HG03575 (cell line): ENCODE results near the gene COL12A1.

ENCODE experiments used
- ATAC-seq: cut with Tn5 transposase; IDR thresholded peaks from one replicate; pipeline ENCODE4 v1.9.1; 2021; ENCODE audit not compliant: unreplicated experiment, insufficient number of reproducible peaks, low FRiP score; ENCODE audit errors: extremely low read depth

COL12A1 gene

GRCh38 chr6:75154973-75155372 is 50.9 kb downstream of the COL12A1 start:
- ATAC-seq, result no peak

GRCh38 chr6:75150685-75151412 is 55.0 kb downstream of the COL12A1 start:
- ATAC-seq, result no peak

GRCh38 chr6:75149696-75150095 is 56.2 kb downstream of the COL12A1 start:
- ATAC-seq, result no peak

- ATAC-seq, result no peak
Observed at GRCh38 chr6:75149240-75149639, 56.6 kb downstream of the COL12A1 start.

GRCh38 chr6:75147512-75147911 is 58.3 kb downstream of the COL12A1 start:
- ATAC-seq, result peak; percentile 96

GRCh38 chr6:75145976-75146375 is 59.9 kb downstream of the COL12A1 start:
- ATAC-seq, result no peak

GRCh38 chr6:75145211-75145610 is 60.6 kb downstream of the COL12A1 start:
- ATAC-seq, result no peak

- no peak for ATAC-seq
Observed at GRCh38 chr6:75144386-75144785, 61.5 kb downstream of the COL12A1 start.

- ATAC-seq, result no peak
Observed at GRCh38 chr6:75143191-75143590, 62.7 kb downstream of the COL12A1 start.

GRCh38 chr6:75142721-75143120 is 63.1 kb downstream of the COL12A1 start:
- no peak for ATAC-seq

- no peak for ATAC-seq
Observed at GRCh38 chr6:75135876-75136275, 70.0 kb downstream of the COL12A1 start.

- no peak for ATAC-seq
Observed at GRCh38 chr6:75135450-75135849, 70.4 kb downstream of the COL12A1 start.

- ATAC-seq, result no peak
Observed at GRCh38 chr6:75130784-75131183, 75.1 kb downstream of the COL12A1 start.

- ATAC-seq, result no peak
Observed at GRCh38 chr6:75128878-75129570, 76.8 kb downstream of the COL12A1 start.

GRCh38 chr6:75126518-75126917 is 79.3 kb downstream of the COL12A1 start:
- no peak for ATAC-seq

GRCh38 chr6:75124983-75125382 is 80.9 kb downstream of the COL12A1 start:
- ATAC-seq, result no peak

- no peak for ATAC-seq
Observed at GRCh38 chr6:75124085-75124484, 81.8 kb downstream of the COL12A1 start.

GRCh38 chr6:75118925-75119515 is 86.8 kb downstream of the COL12A1 start:
- no peak for ATAC-seq

- no peak for ATAC-seq
Observed at GRCh38 chr6:75117701-75118100, 88.2 kb downstream of the COL12A1 start.

- no peak for ATAC-seq
Observed at GRCh38 chr6:75116946-75117345, 88.9 kb downstream of the COL12A1 start.
